ENCODE measurements around the gene TMEM255A. TPM values are rescaled to one million over a fixed set of nuclear protein-coding genes. Genes with fewer than 3 reads are reported as not detected.

Gene TMEM255A
- total RNA-seq, 1 donor from 2014 or later: 4.6 TPM

DNA sequence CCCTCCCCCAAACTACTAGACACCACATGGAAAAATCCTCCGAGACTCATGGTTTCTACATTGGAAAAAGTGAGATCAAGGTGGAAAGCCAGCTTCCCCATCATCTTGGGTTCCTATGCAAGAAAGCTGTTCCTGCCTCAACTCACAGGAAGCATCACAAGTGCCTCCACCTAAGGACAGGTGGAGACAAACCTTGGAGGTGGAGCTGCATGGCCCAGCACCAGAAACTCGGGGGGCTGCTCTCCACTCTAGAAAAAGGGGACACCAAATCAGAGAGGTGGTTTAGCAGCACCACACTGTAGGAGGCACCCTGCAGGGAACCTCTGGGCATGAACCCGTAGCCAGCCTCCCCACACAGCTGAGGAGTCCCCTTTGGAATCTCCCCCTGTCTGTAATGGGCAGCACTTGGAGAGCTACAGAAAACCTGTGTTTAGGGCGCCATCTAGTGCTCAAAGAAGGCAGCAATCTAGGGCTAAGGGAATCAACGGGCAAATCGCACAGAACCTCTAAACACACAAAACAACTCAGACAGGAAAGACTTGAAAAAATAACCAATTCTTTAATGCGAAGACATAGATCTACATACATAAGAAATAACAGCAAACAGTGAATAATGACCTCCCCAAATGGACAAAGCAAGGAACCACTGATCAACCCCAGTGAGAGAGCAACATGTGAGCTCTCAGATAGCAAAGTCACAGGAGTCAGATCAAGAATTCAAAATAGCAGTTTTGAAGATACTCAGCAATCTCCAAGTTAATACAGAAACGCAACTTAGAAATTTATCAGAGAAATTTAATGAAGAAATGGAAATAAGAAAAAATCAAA lies 97.6 kb downstream of the TMEM255A start:
- Histone ChIP-seq H2AFZ (ENCODE audit: low read depth, low read length) (no peak overlapping the region), H3K27me3 (ENCODE audit: insufficient read depth, low read length) (no peaks in the 10 kb centered on the region), H3K27ac (ENCODE audit: low read depth, low read length) (no peak overlapping the region), H4K20me1 (ENCODE audit: insufficient read depth, low read length) (no peaks in the 10 kb centered on the region), H3K4me2 (ENCODE audit: low read length) (no peak overlapping the region), H3K9me3 (ENCODE audit: insufficient read depth, low read depth, low read length) (no peaks in the 10 kb centered on the region), H3K36me3 (ENCODE audit: insufficient read depth, low read length) (no peaks in the 10 kb centered on the region), H3K79me2 (ENCODE audit: insufficient read depth, low read length) (no peaks in the 10 kb centered on the region), H3K9ac (ENCODE audit: low read length) (no peak overlapping the region), H3K4me1 (ENCODE audit: insufficient read depth, low read length) (no peaks in the 10 kb centered on the region), H3K4me3 (ENCODE audit: insufficient read depth, low read depth, low read length) (no peak overlapping the region)
- Mint-ChIP-seq H3K36me3 (ENCODE audit: low read depth, unreplicated experiment) (no peaks in the 10 kb centered on the region), H3K27ac (ENCODE audit: unreplicated experiment) (no peak overlapping the region), H3K4me3 (ENCODE audit: unreplicated experiment) (no peak overlapping the region), H3K27me3 (ENCODE audit: low read depth, unreplicated experiment) (no peaks in the 10 kb centered on the region), H3K9me3 (ENCODE audit: unreplicated experiment) (no peaks in the 10 kb centered on the region), H3K4me1 (ENCODE audit: low read depth, unreplicated experiment) (no peaks in the 10 kb centered on the region)
- FAIRE-seq (peak; percentile 94), DNase-seq (ENCODE audit: low read depth) (peak; percentile 15)
- TF ChIP-seq, protein P1, sequence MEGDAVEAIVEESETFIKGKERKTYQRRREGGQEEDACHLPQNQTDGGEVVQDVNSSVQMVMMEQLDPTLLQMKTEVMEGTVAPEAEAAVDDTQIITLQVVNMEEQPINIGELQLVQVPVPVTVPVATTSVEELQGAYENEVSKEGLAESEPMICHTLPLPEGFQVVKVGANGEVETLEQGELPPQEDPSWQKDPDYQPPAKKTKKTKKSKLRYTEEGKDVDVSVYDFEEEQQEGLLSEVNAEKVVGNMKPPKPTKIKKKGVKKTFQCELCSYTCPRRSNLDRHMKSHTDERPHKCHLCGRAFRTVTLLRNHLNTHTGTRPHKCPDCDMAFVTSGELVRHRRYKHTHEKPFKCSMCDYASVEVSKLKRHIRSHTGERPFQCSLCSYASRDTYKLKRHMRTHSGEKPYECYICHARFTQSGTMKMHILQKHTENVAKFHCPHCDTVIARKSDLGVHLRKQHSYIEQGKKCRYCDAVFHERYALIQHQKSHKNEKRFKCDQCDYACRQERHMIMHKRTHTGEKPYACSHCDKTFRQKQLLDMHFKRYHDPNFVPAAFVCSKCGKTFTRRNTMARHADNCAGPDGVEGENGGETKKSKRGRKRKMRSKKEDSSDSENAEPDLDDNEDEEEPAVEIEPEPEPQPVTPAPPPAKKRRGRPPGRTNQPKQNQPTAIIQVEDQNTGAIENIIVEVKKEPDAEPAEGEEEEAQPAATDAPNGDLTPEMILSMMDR (IDR thresholded peaks at IDR 0.05; ENCODE audit: insufficient read depth, low read depth, low read length): peak; percentile 63
- TF ChIP-seq EZH2 (IDR thresholded peaks at IDR 0.05; ENCODE audit: insufficient read depth, low read length): no peak

Other genes with a start within 250 kb of the TMEM255A start
- gene RHOXF2B, start 233.8 kb downstream of the TMEM255A start, total RNA-seq: not detected in 2 replicates
- gene RHOXF1, start 195.5 kb downstream of the TMEM255A start, total RNA-seq: not detected in 2 replicates
- not detected in 2 replicates for gene RHOXF2, start 152.8 kb downstream of the TMEM255A start, total RNA-seq
- gene ZBTB33, start 60.6 kb downstream of the TMEM255A start, total RNA-seq: 17.4 and 19.9 TPM in 2 replicates
- not detected in 2 replicates for gene ATP1B4, start 50.6 kb upstream of the TMEM255A start, total RNA-seq
- 146 and 161 TPM in 2 replicates for gene LAMP2, start 157.8 kb upstream of the TMEM255A start, total RNA-seq
- gene CUL4B, start 249.5 kb upstream of the TMEM255A start, total RNA-seq: 101 and 102 TPM in 2 replicates